ENCODE results near the gene DTNB. TPM values are rescaled to one million over a fixed set of nuclear protein-coding genes. Genes with fewer than 3 reads are reported as not detected.
"Not testable (repeated sequence)": the region's sequence is repeated elsewhere in the genome, so short reads cannot be mapped to it uniquely, and the experiment has no call there.

The DTNB gene
- total RNA-seq, 4 donors from 2014 or later, result 12.4 to 28.8 (median 14.9) TPM

- no peak overlapping the region for H3K4me3 ChIP-seq
- TF ChIP-seq, protein P1, sequence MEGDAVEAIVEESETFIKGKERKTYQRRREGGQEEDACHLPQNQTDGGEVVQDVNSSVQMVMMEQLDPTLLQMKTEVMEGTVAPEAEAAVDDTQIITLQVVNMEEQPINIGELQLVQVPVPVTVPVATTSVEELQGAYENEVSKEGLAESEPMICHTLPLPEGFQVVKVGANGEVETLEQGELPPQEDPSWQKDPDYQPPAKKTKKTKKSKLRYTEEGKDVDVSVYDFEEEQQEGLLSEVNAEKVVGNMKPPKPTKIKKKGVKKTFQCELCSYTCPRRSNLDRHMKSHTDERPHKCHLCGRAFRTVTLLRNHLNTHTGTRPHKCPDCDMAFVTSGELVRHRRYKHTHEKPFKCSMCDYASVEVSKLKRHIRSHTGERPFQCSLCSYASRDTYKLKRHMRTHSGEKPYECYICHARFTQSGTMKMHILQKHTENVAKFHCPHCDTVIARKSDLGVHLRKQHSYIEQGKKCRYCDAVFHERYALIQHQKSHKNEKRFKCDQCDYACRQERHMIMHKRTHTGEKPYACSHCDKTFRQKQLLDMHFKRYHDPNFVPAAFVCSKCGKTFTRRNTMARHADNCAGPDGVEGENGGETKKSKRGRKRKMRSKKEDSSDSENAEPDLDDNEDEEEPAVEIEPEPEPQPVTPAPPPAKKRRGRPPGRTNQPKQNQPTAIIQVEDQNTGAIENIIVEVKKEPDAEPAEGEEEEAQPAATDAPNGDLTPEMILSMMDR (IDR thresholded peaks at IDR 0.05), result no peak
- TF ChIP-seq POLR2A (IDR thresholded peaks at IDR 0.05), result no peak
- intact Hi-C loops (cut with DNase I; ENCODE audit: low total_unique reads), result no loop called here
- no peaks in the 10 kb centered on the region for H3K9me3 ChIP-seq
- H3K36me3 ChIP-seq, result no peaks in the 10 kb centered on the region
- no peaks in the 10 kb centered on the region for H3K4me1 ChIP-seq
- no peaks in the 10 kb centered on the region for H3K27me3 ChIP-seq
- no peak overlapping the region for H3K27ac ChIP-seq
- no peak for DNase-seq
These were observed 253.6 kb downstream of the DTNB start for GRCh38 chr2:25419678-25420242.

GRCh38 chr2:25418944-25419677 lies 254.3 kb downstream of the DTNB start:
- intact Hi-C loops (cut with DNase I; ENCODE audit: low total_unique reads), result no loop called here
- Histone ChIP-seq H3K9me3 (no peaks in the 10 kb centered on the region), H3K27ac (no peak overlapping the region), H3K27me3 (no peaks in the 10 kb centered on the region), H3K36me3 (no peaks in the 10 kb centered on the region), H3K4me3 (no peak overlapping the region), H3K4me1 (no peaks in the 10 kb centered on the region)
- TF ChIP-seq POLR2A (IDR thresholded peaks at IDR 0.05), result no peak
- TF ChIP-seq, protein P1 (IDR thresholded peaks at IDR 0.05), result no peak
- no peak for DNase-seq

- DNase-seq, result no peak
- no peaks in the 10 kb centered on the region for H3K4me1 ChIP-seq
- no peaks in the 10 kb centered on the region for H3K36me3 ChIP-seq
- no peak overlapping the region for H3K4me3 ChIP-seq
- H3K27ac ChIP-seq, result no peak overlapping the region
- H3K9me3 ChIP-seq, result no peaks in the 10 kb centered on the region
- intact Hi-C loops (cut with DNase I; ENCODE audit: low total_unique reads), result no loop called here
- no peaks in the 10 kb centered on the region for H3K27me3 ChIP-seq
- TF ChIP-seq POLR2A (IDR thresholded peaks at IDR 0.05), result no peak
- TF ChIP-seq, protein P1 (IDR thresholded peaks at IDR 0.05), result no peak
These were observed 255.5 kb downstream of the DTNB start for GRCh38 chr2:25417715-25418369.

- H3K27me3 ChIP-seq, result no peaks in the 10 kb centered on the region
- H3K4me3 ChIP-seq, result no peak overlapping the region
- H3K9me3 ChIP-seq, result no peaks in the 10 kb centered on the region
- intact Hi-C loops (cut with DNase I; ENCODE audit: low total_unique reads), result no loop called here
- no peaks in the 10 kb centered on the region for H3K36me3 ChIP-seq
- TF ChIP-seq, protein P1 (IDR thresholded peaks at IDR 0.05), result no peak
- no peak for TF ChIP-seq POLR2A (IDR thresholded peaks at IDR 0.05)
- DNase-seq, result no peak
- H3K4me1 ChIP-seq, result no peaks in the 10 kb centered on the region
- no peak overlapping the region for H3K27ac ChIP-seq
These were observed 256.7 kb downstream of the DTNB start for GRCh38 chr2:25416674-25417073.

- Histone ChIP-seq H3K4me1 (no peaks in the 10 kb centered on the region), H3K27ac (no peak overlapping the region), H3K36me3 (no peaks in the 10 kb centered on the region), H3K27me3 (no peaks in the 10 kb centered on the region), H3K9me3 (no peaks in the 10 kb centered on the region), H3K4me3 (no peak overlapping the region)
- no peak for DNase-seq
- intact Hi-C loops (cut with DNase I; ENCODE audit: low total_unique reads), result no loop called here
- no peak for TF ChIP-seq POLR2A (IDR thresholded peaks at IDR 0.05)
- TF ChIP-seq, protein P1 (IDR thresholded peaks at IDR 0.05), result no peak
These were observed 258.6 kb downstream of the DTNB start for GRCh38 chr2:25414781-25415180.

DNA sequence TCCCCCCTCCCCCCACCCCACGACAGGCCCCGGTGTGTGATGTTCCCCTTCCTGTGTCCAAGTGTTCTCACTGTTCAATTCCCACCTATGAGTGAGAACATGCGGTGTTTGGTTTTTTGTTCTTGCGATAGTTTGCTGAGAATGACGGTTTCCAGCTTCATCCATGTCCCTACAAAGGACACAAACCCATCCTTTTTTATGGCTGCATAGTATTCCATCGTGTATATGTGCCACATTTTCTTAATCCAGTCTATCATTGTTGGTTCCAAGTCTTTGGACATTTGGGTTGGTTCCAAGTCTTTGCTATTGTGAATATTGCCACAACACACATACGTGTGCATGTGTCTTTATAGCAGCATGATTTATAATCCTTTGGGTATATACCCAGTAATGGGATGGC lies 260.0 kb downstream of the DTNB start:
- intact Hi-C loops (cut with DNase I; ENCODE audit: low total_unique reads); DNase-seq; H3K27ac ChIP-seq; H3K27me3 ChIP-seq; H3K9me3 ChIP-seq; H3K4me1 ChIP-seq; H3K4me3 ChIP-seq; H3K36me3 ChIP-seq: not testable (repeated sequence)

Data from uterus (tissue), 4 donors.